Cardiac muscle cell (in vitro differentiated cells and primary cell): ENCODE measurements around the gene PUS1. TPM values are rescaled to one million over a fixed set of nuclear protein-coding genes. Genes with fewer than 3 reads are reported as not detected.

Experiments used
- DNase-seq, 2 donors: peaks; one replicate each; pipeline versions ENCODE4 v3.0.0 to v3.0.0-alpha.2; 2010 to 2017; ENCODE audit warnings: low read depth in 1 of 2, low spot score in 1 of 2
- H3K27ac ChIP-seq: fragments of 200-600 bp; sonication (generic); 2 replicates; pipeline ENCODE4 v1.5.1; 2016
- H3K27me3 ChIP-seq: fragments of 200-600 bp; sonication (generic); 2 replicates; pipeline ENCODE4 v1.6.0; 2016; ENCODE audit warnings: control low read depth
- H3K36me3 ChIP-seq: fragments of 200-600 bp; sonication (generic); 2 replicates; pipeline ENCODE4 v1.5.1; 2016; ENCODE audit warnings: control low read depth
- H3K4me1 ChIP-seq: fragments of 200-600 bp; sonication (generic); 2 replicates; pipeline ENCODE4 v1.8.1; 2017; ENCODE audit warnings: low read depth, mild to moderate bottlenecking, mixed run types
- H3K4me3 ChIP-seq: fragments of 200-600 bp; sonication (generic); 2 replicates; pipeline ENCODE4 v1.5.1; 2016; ENCODE audit warnings: mild to moderate bottlenecking
- H3K9me3 ChIP-seq: fragments of 200-600 bp; sonication (generic); 2 replicates; pipeline ENCODE4 v1.5.1; 2017; ENCODE audit warnings: low read depth, mild to moderate bottlenecking, control low read depth
- CTCF ChIP-seq: IDR thresholded peaks from 2 replicates; pipeline ENCODE4 v1.5.1; 2012; ENCODE audit warnings: low read depth, mild to moderate bottlenecking, low read length
- polyA plus RNA-seq: library from polyadenylated mRNA; unstranded; fragments of >200 nt; fragmentation: Nextera tagmentation; extraction: Ambion mirVana; gene quantifications from 2 replicates; pipeline ENCODE4 v1.2.1, GENCODE V29; 2016
- total RNA-seq: library from RNA; depleted of rRNA; stranded (reverse); fragments of >200 nt; gene quantifications from 2 replicates; pipeline ENCODE4 v1.2.3, GENCODE V29; 2016

Gene PUS1
- total and polyA plus RNA-seq, 2 experiments from 2014 or later: 7.2 to 10.4 TPM

- H3K4me1 ChIP-seq: peaks cover 12% of the 10 kb centered on the region
- no peak for TF ChIP-seq CTCF
- H3K9me3 ChIP-seq: no peaks in the 10 kb centered on the region
- no peaks in the 10 kb centered on the region for H3K36me3 ChIP-seq
- H3K27ac ChIP-seq: no peak overlapping the region
- no peak for DNase-seq
- no peaks in the 10 kb centered on the region for H3K27me3 ChIP-seq
- H3K4me3 ChIP-seq: no peak overlapping the region
Observed at GRCh38 chr12:131892711-131893604, 36.1 kb upstream of the PUS1 start.

- no peak overlapping the region for H3K4me3 ChIP-seq
Observed at GRCh38 chr12:131893605-131894312, 35.3 kb upstream of the PUS1 start.

GRCh38 chr12:131894313-131894860 lies 34.7 kb upstream of the PUS1 start, which contains the start of gene ULK1:
Gene ULK1 (plus strand): TSS chr12:131894622. CDS start chr12:131895002, 380 bp downstream.
- H3K4me3 ChIP-seq: peak within 1 kb of the TSS; percentile 61
- peak; percentile 95 for DNase-seq
- no peaks in the 10 kb centered on the region for H3K36me3 ChIP-seq
- TF ChIP-seq CTCF: no peak
- no peaks in the 10 kb centered on the region for H3K27me3 ChIP-seq
- peak within 1 kb of the TSS; percentile 81 for H3K27ac ChIP-seq
- peaks cover 12% of the 10 kb centered on the region for H3K4me1 ChIP-seq
- H3K9me3 ChIP-seq: no peaks in the 10 kb centered on the region

More at GRCh38 chr12:131893605-131894312, 35.3 kb upstream of the PUS1 start:
- Histone ChIP-seq H3K36me3 (no peaks in the 10 kb centered on the region), H3K9me3 (no peaks in the 10 kb centered on the region), H3K27ac (no peak overlapping the region), H3K4me1 (peaks cover 12% of the 10 kb centered on the region), H3K27me3 (no peaks in the 10 kb centered on the region)
- DNase-seq: no peak
- TF ChIP-seq CTCF: no peak

- Histone ChIP-seq H3K4me3 (peak overlapping the region; percentile 61), H3K4me1 (peaks cover 12% of the 10 kb centered on the region), H3K36me3 (no peaks in the 10 kb centered on the region), H3K9me3 (no peaks in the 10 kb centered on the region), H3K27ac (peak overlapping the region; percentile 81), H3K27me3 (no peaks in the 10 kb centered on the region)
- TF ChIP-seq CTCF: no peak
- DNase-seq: peak in 1 of 2 donors; percentile 44
Observed at GRCh38 chr12:131894981-131895639, 34.0 kb upstream of the PUS1 start.

GRCh38 chr12:131895640-131896079 lies 33.4 kb upstream of the PUS1 start:
- Histone ChIP-seq H3K9me3 (no peaks in the 10 kb centered on the region), H3K4me1 (peaks cover 12% of the 10 kb centered on the region), H3K27me3 (no peaks in the 10 kb centered on the region), H3K4me3 (peak overlapping the region; percentile 61), H3K27ac (peak overlapping the region; percentile 81), H3K36me3 (no peaks in the 10 kb centered on the region)
- no peak for TF ChIP-seq CTCF
- no peak for DNase-seq
